ENCODE measurements around the gene JAG2. TPM values are rescaled to one million over a fixed set of nuclear protein-coding genes. Genes with fewer than 3 reads are reported as not detected.

The JAG2 gene
- total RNA-seq, 4 donors from 2014 or later = 7.6 to 27.4 (median 11.9) TPM

GRCh38 chr14:105138021-105138541 is 30.5 kb downstream of the JAG2 start:
- TF ChIP-seq, protein P1, sequence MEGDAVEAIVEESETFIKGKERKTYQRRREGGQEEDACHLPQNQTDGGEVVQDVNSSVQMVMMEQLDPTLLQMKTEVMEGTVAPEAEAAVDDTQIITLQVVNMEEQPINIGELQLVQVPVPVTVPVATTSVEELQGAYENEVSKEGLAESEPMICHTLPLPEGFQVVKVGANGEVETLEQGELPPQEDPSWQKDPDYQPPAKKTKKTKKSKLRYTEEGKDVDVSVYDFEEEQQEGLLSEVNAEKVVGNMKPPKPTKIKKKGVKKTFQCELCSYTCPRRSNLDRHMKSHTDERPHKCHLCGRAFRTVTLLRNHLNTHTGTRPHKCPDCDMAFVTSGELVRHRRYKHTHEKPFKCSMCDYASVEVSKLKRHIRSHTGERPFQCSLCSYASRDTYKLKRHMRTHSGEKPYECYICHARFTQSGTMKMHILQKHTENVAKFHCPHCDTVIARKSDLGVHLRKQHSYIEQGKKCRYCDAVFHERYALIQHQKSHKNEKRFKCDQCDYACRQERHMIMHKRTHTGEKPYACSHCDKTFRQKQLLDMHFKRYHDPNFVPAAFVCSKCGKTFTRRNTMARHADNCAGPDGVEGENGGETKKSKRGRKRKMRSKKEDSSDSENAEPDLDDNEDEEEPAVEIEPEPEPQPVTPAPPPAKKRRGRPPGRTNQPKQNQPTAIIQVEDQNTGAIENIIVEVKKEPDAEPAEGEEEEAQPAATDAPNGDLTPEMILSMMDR (IDR thresholded peaks at IDR 0.05) = no peak
- no peak for TF ChIP-seq POLR2A (IDR thresholded peaks at IDR 0.05)
- H3K4me1 ChIP-seq = no peaks in the 10 kb centered on the region
- peaks cover 0 to 6% of the 10 kb centered on the region in 2 donors for H3K9me3 ChIP-seq
- no peak overlapping the region for H3K27ac ChIP-seq
- DNase-seq = no peak
- intact Hi-C loops (cut with DNase I; ENCODE audit: low total_unique reads) = no loop called here
- H3K36me3 ChIP-seq = no peaks in the 10 kb centered on the region
- H3K27me3 ChIP-seq = no peaks in the 10 kb centered on the region
- no peak overlapping the region for H3K4me3 ChIP-seq

DNA sequence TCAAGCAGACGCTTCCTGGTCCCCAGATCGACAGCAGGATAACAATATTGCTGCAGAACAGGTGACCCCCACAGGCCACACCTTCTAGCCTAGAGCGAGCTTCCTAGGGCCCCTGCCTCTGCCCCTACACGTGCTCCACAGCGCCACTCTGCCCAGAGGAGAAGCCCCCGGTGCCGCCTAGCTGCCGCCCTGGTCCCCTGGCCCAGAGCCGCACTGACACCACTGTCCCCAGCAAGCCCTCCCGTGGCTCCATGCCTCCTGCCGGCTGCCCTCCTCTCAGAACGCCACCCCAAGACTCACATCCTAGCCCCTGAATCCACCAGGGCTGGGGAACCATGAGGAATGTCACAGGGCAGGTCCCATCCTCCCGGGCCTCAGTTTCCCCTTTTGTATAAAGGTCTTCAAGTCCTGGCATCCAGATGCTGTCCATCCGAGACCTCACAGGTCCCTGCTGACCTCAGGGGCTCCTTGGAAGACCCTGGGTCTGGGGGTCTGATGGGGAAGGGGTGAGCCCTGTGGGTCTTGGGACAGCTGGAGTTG is 31.0 kb downstream of the JAG2 start:
- TF ChIP-seq, protein P1 (IDR thresholded peaks at IDR 0.05) = no peak
- TF ChIP-seq POLR2A (IDR thresholded peaks at IDR 0.05) = no peak
- H3K9me3 ChIP-seq = peaks cover 0 to 6% of the 10 kb centered on the region in 2 donors
- H3K4me3 ChIP-seq = no peak overlapping the region
- no peaks in the 10 kb centered on the region for H3K27me3 ChIP-seq
- no peak overlapping the region for H3K27ac ChIP-seq
- no peaks in the 10 kb centered on the region for H3K4me1 ChIP-seq
- DNase-seq = no peak
- no peaks in the 10 kb centered on the region for H3K36me3 ChIP-seq
- intact Hi-C loops (cut with DNase I; ENCODE audit: low total_unique reads) = no loop called here

- no peaks in the 10 kb centered on the region for H3K27me3 ChIP-seq
- H3K27ac ChIP-seq = no peak overlapping the region
- no peaks in the 10 kb centered on the region for H3K36me3 ChIP-seq
- intact Hi-C loops (cut with DNase I; ENCODE audit: low total_unique reads) = no loop called here
- H3K4me3 ChIP-seq = no peak overlapping the region
- H3K4me1 ChIP-seq = no peaks in the 10 kb centered on the region
- peaks cover 0 to 6% of the 10 kb centered on the region in 2 donors for H3K9me3 ChIP-seq
- DNase-seq = no peak
- TF ChIP-seq POLR2A (IDR thresholded peaks at IDR 0.05) = no peak
- TF ChIP-seq, protein P1 (IDR thresholded peaks at IDR 0.05) = no peak
These were observed 31.9 kb downstream of the JAG2 start for GRCh38 chr14:105136401-105137322.

DNA sequence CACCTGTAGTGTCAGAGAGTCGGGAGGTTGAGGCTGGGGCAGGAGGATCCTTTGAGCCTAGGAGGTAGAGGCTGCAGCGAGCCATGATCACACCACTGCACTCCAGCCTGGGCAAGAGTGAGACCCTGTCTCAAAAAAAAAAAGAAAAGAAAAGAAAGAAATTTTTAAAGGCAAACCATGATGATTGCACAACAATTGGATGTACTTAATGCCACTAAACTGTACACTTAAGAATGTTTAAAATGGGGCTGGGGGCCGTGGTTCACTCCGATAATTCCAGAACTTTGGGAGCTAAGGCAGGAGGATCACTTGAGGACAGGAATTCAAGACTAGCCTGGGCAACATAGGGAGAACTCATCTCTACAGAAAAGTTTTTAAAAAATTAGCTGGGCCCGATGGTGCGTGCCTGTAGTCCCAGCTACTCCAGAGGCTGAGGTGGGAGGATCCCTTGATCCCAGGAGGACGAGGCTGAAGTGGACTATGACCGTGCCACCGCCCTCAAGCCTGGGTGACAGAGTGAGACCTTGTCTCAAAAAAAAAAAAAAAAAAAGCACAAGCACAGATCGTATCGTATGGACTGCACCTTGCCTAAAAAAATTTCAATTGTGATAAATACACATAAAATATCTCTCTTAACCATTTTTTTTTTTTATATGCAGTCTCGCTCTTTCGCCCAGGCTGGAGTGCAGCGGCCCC is 32.7 kb downstream of the JAG2 start:
- TF ChIP-seq, protein P1 (IDR thresholded peaks at IDR 0.05) = no peak
- no peak for TF ChIP-seq POLR2A (IDR thresholded peaks at IDR 0.05)
- Histone ChIP-seq H3K9me3 (peaks cover 0 to 12% of the 10 kb centered on the region in 2 donors), H3K4me1 (no peaks in the 10 kb centered on the region), H3K36me3 (no peaks in the 10 kb centered on the region), H3K27me3 (no peaks in the 10 kb centered on the region), H3K4me3 (no peak overlapping the region), H3K27ac (no peak overlapping the region)
- DNase-seq = no peak
- intact Hi-C loops (cut with DNase I; ENCODE audit: low total_unique reads) = no loop called here
